Ishikawa (cell line): ENCODE measurements around the gene GNG4.

Source experiments
- CEBPB ChIP-seq: IDR thresholded peaks from 2 replicates; pipeline ENCODE4 v1.6.1; 2012
- CREB1 ChIP-seq: IDR thresholded peaks from 2 replicates; pipeline ENCODE4 v1.6.1; 2012; ENCODE audit warnings: low read depth
- EGR1 ChIP-seq: IDR thresholded peaks from 2 replicates; pipeline ENCODE4 v1.6.1; 2012
- EP300 ChIP-seq: IDR thresholded peaks from 2 replicates; pipeline ENCODE4 v1.6.1; 2012; ENCODE audit warnings: borderline replicate concordance
- FOXM1 ChIP-seq: IDR thresholded peaks from 2 replicates; pipeline ENCODE4 v1.6.1; 2012; ENCODE audit warnings: low read depth, borderline replicate concordance
- NFIC ChIP-seq: IDR thresholded peaks from 2 replicates; pipeline ENCODE4 v1.6.1; 2012
- RAD21 ChIP-seq: IDR thresholded peaks from 2 replicates; pipeline ENCODE4 v1.6.1; 2012; ENCODE audit warnings: low read depth
- REST ChIP-seq: IDR thresholded peaks from 2 replicates; pipeline ENCODE4 v1.6.1; 2012; ENCODE audit warnings: low read depth, mild to moderate bottlenecking
- TAF1 ChIP-seq: IDR thresholded peaks from 2 replicates; pipeline ENCODE4 v1.6.1; 2012; ENCODE audit warnings: low read depth, mild to moderate bottlenecking
- TCF12 ChIP-seq: IDR thresholded peaks from 2 replicates; pipeline ENCODE4 v1.6.1; 2012; ENCODE audit warnings: low read depth
- TEAD4 ChIP-seq: IDR thresholded peaks from 2 replicates; pipeline ENCODE4 v1.6.1; 2012
- USF1 ChIP-seq: IDR thresholded peaks from 2 replicates; pipeline ENCODE4 v1.6.1; 2012
- YY1 ChIP-seq: IDR thresholded peaks from 2 replicates; pipeline ENCODE4 v1.6.1; 2012; ENCODE audit warnings: low read depth
- ZBTB7A ChIP-seq: IDR thresholded peaks from 2 replicates; pipeline ENCODE4 v1.6.1; 2012; ENCODE audit warnings: low read depth
- TF ChIP-seq, protein P1 (sequence below): IDR thresholded peaks from 2 replicates; pipeline ENCODE4 v1.6.1; 2012

Gene GNG4

GRCh38 chr1:235583511-235584001 lies 66.0 kb downstream of the GNG4 start:
- TF ChIP-seq CEBPB, result no peak
- no peak for TF ChIP-seq USF1
- TF ChIP-seq TAF1, result no peak
- TF ChIP-seq EP300, result no peak
- no peak for TF ChIP-seq CREB1
- TF ChIP-seq EGR1, result no peak
- no peak for TF ChIP-seq NFIC
- TF ChIP-seq RAD21, result no peak
- no peak for TF ChIP-seq ZBTB7A
- TF ChIP-seq TCF12, result no peak

- TF ChIP-seq YY1, result no peak
- no peak for TF ChIP-seq TAF1
- no peak for TF ChIP-seq FOXM1
Observed at GRCh38 chr1:235582130-235582529, 67.5 kb downstream of the GNG4 start.

DNA sequence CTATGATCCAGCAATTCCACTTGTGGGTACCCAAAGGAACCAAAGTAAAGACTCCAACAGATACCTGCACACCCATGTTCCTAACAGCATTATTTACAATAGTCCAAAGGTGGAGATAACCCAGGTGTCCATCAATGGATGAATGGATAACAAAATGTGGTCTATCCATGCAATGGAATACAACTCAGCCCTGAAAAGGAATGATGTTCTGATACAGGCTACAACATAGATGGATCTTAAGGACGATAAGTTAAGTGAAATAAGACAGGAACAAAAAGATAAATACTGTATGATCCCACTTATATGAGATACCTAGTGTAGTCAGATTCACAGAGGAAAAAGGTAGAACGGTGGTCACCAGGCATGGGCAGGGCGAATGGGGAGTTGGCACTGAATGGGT lies 69.7 kb downstream of the GNG4 start:
- TF ChIP-seq FOXM1, result no peak
- TF ChIP-seq RAD21, result no peak
- TF ChIP-seq EGR1, result no peak
- no peak for TF ChIP-seq YY1
- TF ChIP-seq NFIC, result no peak
- no peak for TF ChIP-seq CEBPB
- TF ChIP-seq EP300, result no peak
- TF ChIP-seq TCF12, result no peak

DNA sequence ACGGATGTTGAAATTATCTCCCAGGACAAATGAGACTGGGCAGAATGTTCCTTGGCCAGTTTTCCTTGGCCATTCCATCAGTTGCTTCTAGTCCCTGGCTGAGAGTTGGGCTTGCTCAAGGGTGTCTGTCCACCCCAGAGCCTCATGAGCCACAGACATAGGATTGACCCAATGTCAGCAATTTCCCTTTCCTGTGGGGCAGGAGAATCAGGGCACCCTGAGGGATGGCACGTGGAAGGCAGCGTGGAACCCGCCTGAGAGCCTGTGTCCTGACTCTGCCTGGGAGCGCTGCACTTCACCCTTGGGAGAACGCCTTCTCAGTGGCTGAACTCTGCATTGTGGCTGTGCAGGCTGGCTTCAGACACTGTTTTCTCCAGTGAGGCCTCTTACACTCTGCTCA lies 74.0 kb downstream of the GNG4 start:
- TF ChIP-seq CEBPB (no peak), ZBTB7A (no peak), REST (no peak), TEAD4 (no peak), TCF12 (no peak), CREB1 (no peak), EP300 (no peak)
- TF ChIP-seq, protein P1, sequence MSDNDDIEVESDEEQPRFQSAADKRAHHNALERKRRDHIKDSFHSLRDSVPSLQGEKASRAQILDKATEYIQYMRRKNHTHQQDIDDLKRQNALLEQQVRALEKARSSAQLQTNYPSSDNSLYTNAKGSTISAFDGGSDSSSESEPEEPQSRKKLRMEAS, result no peak

DNA sequence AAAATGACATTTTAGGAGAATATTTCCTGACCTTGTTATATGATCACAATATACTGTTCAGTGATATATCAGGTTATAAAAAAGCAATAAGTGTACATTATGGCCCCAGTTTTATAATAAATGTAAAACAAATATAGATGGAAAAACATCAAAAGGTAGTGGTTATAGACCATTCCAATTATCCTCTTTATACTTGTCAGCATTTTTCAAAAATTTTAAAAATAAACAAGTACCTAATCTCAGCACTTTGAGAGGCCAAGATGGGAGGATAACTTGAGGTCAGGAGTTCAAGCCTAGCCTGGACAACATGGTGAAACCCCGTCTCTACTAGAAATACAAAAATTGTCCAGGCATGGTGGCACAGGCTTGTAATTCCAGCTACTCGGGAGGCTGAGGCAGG lies 75.7 kb downstream of the GNG4 start:
- TF ChIP-seq CEBPB, result no peak
- no peak for TF ChIP-seq TCF12
- TF ChIP-seq TAF1, result no peak
- TF ChIP-seq EP300, result no peak
- TF ChIP-seq RAD21, result no peak
- no peak for TF ChIP-seq NFIC
- TF ChIP-seq, protein P1, result no peak
- TF ChIP-seq ZBTB7A, result no peak
- TF ChIP-seq EGR1, result no peak
- no peak for TF ChIP-seq FOXM1
- no peak for TF ChIP-seq REST
- TF ChIP-seq YY1, result no peak
- TF ChIP-seq CREB1, result no peak
- TF ChIP-seq TEAD4, result no peak
- no peak for TF ChIP-seq USF1

DNA sequence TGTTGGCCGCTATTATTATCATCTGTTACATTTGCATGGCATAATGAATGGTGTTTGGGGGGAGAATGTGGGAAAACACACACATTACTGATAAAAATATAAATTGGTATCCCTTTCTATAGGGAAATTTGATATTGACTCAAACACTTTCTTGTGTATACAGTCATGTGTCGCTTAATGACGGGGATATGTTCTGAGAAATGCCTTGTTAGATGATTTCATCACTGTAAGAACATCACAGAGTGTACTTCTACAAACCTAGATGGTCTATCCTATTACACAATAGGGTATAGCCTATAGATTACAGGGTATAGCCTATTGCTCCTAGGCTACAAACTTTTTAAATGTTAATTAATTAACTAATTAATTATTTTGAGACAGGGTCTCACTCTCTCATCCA lies 78.1 kb downstream of the GNG4 start:
- no peak for TF ChIP-seq CEBPB
- TF ChIP-seq EP300, result no peak
- TF ChIP-seq RAD21, result no peak
- no peak for TF ChIP-seq TEAD4
- TF ChIP-seq, protein P1, result no peak
- TF ChIP-seq FOXM1, result no peak
- TF ChIP-seq TAF1, result no peak
- no peak for TF ChIP-seq CREB1
- no peak for TF ChIP-seq YY1
- TF ChIP-seq USF1, result no peak
- TF ChIP-seq TCF12, result no peak
- TF ChIP-seq NFIC, result no peak
- TF ChIP-seq EGR1, result no peak
- TF ChIP-seq REST, result no peak
- TF ChIP-seq ZBTB7A, result no peak
